Measurements from ENCODE around the gene ZNF320. TPM values are rescaled to one million over a fixed set of nuclear protein-coding genes. Genes with fewer than 3 reads are reported as not detected.

Gene ZNF320
- total and polyA plus RNA-seq, 10 of the 15 experiments (the other 5 are each of a cell fraction or from before 2014, with no cell fraction given), result 0.48 to 9.3 (median 1.3) TPM

DNA sequence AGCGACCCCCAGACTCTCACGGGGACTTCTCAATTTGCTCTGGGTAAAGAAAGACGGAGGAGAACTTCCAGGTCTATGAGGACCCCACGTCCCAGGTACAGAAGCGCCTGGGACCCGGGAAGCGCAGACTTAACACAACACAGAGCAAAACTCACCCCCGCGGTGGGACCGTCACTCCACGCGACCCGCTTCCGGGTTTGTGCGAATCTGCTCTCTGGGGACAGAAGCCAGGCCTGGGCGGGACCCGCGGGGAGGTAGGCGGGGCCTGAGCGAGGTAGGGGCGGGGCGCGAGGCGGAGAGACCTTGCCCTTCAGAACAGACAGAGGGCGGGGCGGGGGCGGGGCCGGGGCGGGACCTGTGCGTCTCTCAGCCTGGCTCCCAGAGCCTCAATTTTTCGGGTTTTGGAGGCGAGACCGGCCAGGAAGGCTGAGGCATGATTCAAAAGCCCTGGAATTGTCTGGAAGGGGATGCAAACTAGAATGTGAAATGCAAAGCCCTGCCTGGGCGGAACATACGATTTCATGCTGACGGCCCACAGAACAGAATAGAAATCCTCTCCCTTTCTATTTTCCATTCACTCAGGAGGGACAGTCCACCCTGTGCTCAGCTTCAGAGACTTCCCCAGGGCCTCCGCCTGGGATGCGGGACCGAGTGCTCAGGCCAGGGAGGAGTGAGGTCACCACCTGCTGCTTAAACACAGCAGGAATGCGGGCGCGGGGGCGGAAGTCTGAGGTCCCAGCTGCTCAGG lies 45.1 kb upstream of the ZNF320 start (continued):
- TF ChIP-seq, protein P1, sequence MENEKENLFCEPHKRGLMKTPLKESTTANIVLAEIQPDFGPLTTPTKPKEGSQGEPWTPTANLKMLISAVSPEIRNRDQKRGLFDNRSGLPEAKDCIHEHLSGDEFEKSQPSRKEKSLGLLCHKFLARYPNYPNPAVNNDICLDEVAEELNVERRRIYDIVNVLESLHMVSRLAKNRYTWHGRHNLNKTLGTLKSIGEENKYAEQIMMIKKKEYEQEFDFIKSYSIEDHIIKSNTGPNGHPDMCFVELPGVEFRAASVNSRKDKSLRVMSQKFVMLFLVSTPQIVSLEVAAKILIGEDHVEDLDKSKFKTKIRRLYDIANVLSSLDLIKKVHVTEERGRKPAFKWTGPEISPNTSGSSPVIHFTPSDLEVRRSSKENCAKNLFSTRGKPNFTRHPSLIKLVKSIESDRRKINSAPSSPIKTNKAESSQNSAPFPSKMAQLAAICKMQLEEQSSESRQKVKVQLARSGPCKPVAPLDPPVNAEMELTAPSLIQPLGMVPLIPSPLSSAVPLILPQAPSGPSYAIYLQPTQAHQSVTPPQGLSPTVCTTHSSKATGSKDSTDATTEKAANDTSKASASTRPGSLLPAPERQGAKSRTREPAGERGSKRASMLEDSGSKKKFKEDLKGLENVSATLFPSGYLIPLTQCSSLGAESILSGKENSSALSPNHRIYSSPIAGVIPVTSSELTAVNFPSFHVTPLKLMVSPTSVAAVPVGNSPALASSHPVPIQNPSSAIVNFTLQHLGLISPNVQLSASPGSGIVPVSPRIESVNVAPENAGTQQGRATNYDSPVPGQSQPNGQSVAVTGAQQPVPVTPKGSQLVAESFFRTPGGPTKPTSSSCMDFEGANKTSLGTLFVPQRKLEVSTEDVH (IDR thresholded peaks at IDR 0.05; ENCODE audit: low read depth, partially characterized antibody), result no peak
- TF ChIP-seq KAT2A (conservative IDR thresholded peaks at IDR 0.05; ENCODE audit: control insufficient read depth, low read depth, low read length) (no peak), HDAC6 (IDR thresholded peaks at IDR 0.05; ENCODE audit: unreplicated experiment) (no peak), JUND (IDR thresholded peaks at IDR 0.05; ENCODE audit: low read depth, low read length) (no peak), FOS (IDR thresholded peaks at IDR 0.05; ENCODE audit: borderline replicate concordance, extremely low read depth, insufficient read length) (no peak), KLF5 (IDR thresholded peaks at IDR 0.05; ENCODE audit: partially characterized antibody) (no peak), IKZF2 (IDR thresholded peaks at IDR 0.05) (no peak; a peak in 1 of 4 replicates), RAD51 (IDR thresholded peaks at IDR 0.05) (no peak), ZBED1 (IDR thresholded peaks at IDR 0.05; ENCODE audit: borderline replicate concordance) (no peak), POLR2AphosphoS2 (IDR thresholded peaks at IDR 0.05; ENCODE audit: low read depth, low read length) (peak; percentile 80), SIN3A (IDR thresholded peaks at IDR 0.05; ENCODE audit: low read depth, low read length) (no peak)
- TF ChIP-seq, protein P2, sequence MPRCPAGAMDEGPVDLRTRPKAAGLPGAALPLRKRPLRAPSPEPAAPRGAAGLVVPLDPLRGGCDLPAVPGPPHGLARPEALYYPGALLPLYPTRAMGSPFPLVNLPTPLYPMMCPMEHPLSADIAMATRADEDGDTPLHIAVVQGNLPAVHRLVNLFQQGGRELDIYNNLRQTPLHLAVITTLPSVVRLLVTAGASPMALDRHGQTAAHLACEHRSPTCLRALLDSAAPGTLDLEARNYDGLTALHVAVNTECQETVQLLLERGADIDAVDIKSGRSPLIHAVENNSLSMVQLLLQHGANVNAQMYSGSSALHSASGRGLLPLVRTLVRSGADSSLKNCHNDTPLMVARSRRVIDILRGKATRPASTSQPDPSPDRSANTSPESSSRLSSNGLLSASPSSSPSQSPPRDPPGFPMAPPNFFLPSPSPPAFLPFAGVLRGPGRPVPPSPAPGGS (IDR thresholded peaks at IDR 0.05; ENCODE audit: borderline replicate concordance, insufficient read depth, low read depth, low read length, poor library complexity, severe bottlenecking), result no peak
- TF ChIP-seq, protein P3, sequence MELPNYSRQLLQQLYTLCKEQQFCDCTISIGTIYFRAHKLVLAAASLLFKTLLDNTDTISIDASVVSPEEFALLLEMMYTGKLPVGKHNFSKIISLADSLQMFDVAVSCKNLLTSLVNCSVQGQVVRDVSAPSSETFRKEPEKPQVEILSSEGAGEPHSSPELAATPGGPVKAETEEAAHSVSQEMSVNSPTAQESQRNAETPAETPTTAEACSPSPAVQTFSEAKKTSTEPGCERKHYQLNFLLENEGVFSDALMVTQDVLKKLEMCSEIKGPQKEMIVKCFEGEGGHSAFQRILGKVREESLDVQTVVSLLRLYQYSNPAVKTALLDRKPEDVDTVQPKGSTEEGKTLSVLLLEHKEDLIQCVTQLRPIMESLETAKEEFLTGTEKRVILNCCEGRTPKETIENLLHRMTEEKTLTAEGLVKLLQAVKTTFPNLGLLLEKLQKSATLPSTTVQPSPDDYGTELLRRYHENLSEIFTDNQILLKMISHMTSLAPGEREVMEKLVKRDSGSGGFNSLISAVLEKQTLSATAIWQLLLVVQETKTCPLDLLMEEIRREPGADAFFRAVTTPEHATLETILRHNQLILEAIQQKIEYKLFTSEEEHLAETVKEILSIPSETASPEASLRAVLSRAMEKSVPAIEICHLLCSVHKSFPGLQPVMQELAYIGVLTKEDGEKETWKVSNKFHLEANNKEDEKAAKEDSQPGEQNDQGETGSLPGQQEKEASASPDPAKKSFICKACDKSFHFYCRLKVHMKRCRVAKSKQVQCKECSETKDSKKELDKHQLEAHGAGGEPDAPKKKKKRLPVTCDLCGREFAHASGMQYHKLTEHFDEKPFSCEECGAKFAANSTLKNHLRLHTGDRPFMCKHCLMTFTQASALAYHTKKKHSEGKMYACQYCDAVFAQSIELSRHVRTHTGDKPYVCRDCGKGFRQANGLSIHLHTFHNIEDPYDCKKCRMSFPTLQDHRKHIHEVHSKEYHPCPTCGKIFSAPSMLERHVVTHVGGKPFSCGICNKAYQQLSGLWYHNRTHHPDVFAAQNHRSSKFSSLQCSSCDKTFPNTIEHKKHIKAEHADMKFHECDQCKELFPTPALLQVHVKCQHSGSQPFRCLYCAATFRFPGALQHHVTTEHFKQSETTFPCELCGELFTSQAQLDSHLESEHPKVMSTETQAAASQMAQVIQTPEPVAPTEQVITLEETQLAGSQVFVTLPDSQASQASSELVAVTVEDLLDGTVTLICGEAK (IDR thresholded peaks at IDR 0.05; ENCODE audit: borderline replicate concordance), result no peak
- TF ChIP-seq, protein P4, sequence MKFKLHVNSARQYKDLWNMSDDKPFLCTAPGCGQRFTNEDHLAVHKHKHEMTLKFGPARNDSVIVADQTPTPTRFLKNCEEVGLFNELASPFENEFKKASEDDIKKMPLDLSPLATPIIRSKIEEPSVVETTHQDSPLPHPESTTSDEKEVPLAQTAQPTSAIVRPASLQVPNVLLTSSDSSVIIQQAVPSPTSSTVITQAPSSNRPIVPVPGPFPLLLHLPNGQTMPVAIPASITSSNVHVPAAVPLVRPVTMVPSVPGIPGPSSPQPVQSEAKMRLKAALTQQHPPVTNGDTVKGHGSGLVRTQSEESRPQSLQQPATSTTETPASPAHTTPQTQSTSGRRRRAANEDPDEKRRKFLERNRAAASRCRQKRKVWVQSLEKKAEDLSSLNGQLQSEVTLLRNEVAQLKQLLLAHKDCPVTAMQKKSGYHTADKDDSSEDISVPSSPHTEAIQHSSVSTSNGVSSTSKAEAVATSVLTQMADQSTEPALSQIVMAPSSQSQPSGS (IDR thresholded peaks at IDR 0.05; ENCODE audit: low read length), result no peak
- TF ChIP-seq, protein P5, sequence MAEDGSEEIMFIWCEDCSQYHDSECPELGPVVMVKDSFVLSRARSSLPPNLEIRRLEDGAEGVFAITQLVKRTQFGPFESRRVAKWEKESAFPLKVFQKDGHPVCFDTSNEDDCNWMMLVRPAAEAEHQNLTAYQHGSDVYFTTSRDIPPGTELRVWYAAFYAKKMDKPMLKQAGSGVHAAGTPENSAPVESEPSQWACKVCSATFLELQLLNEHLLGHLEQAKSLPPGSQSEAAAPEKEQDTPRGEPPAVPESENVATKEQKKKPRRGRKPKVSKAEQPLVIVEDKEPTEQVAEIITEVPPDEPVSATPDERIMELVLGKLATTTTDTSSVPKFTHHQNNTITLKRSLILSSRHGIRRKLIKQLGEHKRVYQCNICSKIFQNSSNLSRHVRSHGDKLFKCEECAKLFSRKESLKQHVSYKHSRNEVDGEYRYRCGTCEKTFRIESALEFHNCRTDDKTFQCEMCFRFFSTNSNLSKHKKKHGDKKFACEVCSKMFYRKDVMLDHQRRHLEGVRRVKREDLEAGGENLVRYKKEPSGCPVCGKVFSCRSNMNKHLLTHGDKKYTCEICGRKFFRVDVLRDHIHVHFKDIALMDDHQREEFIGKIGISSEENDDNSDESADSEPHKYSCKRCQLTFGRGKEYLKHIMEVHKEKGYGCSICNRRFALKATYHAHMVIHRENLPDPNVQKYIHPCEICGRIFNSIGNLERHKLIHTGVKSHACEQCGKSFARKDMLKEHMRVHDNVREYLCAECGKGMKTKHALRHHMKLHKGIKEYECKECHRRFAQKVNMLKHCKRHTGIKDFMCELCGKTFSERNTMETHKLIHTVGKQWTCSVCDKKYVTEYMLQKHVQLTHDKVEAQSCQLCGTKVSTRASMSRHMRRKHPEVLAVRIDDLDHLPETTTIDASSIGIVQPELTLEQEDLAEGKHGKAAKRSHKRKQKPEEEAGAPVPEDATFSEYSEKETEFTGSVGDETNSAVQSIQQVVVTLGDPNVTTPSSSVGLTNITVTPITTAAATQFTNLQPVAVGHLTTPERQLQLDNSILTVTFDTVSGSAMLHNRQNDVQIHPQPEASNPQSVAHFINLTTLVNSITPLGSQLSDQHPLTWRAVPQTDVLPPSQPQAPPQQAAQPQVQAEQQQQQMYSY (CRISPR knock-in tag; IDR thresholded peaks at IDR 0.05), result no peak

All from GM12878 (cell line).